GM21515 (cell line): Measurements from ENCODE around the gene AMD1.
A peak's percentile ranks its signal among the peaks of the same experiment; 100 is the strongest.

Experiments used
- ATAC-seq: cut with Tn5 transposase; IDR thresholded peaks from one replicate; pipeline ENCODE4 v1.9.1; 2021; ENCODE audit not compliant: unreplicated experiment

Gene AMD1

DNA sequence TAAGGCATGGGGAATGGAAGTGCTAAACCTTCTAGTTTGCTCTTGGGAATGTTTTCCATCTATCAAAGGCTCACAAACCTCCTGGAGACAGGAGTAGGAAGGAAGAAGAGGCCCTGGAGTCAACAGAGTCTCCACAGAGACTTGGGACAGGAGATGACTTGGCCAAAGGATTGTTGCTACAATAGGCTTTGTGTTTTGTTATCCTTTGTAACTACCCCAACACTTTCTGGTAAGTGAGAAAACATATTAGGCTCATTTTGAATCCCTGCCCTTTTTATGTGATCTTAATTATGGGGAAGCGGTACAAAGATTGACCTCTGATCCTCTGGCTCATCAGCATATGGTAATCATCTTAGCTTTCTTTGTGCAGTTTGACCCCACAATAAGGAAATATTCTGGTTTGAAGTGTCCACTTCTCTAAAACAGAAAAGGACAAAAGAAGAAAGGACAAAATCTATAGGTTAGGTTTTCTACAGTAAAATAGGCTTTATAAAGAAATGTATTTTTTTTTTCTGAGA, 59.9 kb downstream of the AMD1 start:
- ATAC-seq: no peak

DNA sequence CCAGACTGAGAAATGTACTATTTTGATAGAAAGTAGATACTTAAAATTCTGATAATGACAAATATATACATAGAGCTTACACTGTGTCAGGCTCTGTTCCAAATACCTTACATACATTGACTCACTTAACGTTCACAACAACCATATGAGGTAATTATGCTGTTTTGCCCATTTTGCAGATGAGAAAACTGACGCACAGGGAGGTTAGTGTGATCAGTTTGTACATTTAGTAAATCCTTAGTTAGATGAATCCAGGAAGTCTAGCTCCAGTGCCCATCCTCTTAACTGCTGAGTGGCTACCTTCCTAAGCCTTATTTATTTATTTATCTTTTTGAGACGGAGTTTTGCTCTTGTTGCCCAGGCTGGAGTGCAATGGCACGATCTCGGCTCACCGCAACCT, 60.6 kb downstream of the AMD1 start:
- ATAC-seq: no peak

GRCh38 chr6:110938171-110938570, 63.6 kb downstream of the AMD1 start:
- ATAC-seq: no peak

DNA sequence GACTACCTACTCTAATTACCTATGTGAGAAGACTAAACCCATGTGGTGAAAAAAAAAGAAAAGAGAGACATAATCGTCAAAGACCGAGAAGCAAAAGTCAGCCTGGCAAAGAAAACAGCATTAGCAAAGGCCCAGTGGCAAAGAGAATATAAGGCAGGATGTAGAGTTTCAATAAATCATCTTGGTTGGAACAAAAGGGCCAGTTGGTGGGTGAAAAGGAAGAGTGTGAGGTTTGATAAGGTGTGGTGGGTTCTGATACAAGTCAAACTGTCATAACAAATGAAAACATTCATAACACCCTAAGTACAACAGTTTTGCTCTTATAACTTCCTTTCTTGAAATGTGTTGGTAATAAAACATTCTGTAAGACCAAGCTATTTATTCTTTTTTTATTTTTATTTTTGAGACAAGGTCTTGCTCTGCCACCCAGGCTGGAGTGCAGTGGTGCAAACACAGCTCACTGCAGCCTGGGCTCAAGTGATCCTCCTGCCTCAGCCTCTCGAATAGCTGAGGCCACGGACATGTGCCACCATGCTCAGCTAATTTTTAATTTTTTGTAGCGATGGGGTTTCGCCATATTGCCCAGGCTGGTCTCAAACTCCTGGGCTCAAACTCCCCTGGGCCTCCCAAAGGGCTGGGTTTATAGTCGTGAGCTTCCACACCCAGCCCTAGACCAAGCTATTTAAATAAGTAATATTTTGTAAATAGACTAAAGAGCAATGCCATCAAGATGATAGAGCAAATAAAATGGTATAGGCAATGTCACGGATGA, 65.0 kb downstream of the AMD1 start:
- ATAC-seq: no peak

GRCh38 chr6:110944681-110945151, 70.1 kb downstream of the AMD1 start:
- ATAC-seq: peak; percentile 98
